HepG2 (cell line): ENCODE measurements around the gene TANGO2. TPM values are rescaled to one million over a fixed set of nuclear protein-coding genes. Genes with fewer than 3 reads are reported as not detected.

Source experiments
- ARHGAP35 ChIP-seq: sonication (generic); formaldehyde crosslinking; IDR thresholded peaks from 2 replicates; pipeline ENCODE4 v1.9.0; 2022; ENCODE audit warnings: mild to moderate bottlenecking, inconsistent platforms, moderate library complexity, missing genetic modification reagents, borderline replicate concordance
- CEBPB ChIP-seq: IDR thresholded peaks from 2 replicates; pipeline ENCODE4 v1.6.1; 2011; ENCODE audit warnings: low read depth, low read length, improper control_type of control experiment, borderline replicate concordance
- CHD4 ChIP-seq: fragments of 200-600 bp; sonication (generic); IDR thresholded peaks from 2 replicates; pipeline ENCODE4 v1.7.0; 2017; ENCODE audit warnings: mild to moderate bottlenecking, low read length, borderline replicate concordance
- GFI1 ChIP-seq: sonication (generic); formaldehyde crosslinking; IDR thresholded peaks from 2 replicates; pipeline ENCODE4 v1.5.0; 2020; ENCODE audit warnings: missing genetic modification reagents, mild to moderate bottlenecking, borderline replicate concordance
- KDM6A ChIP-seq: IDR thresholded peaks from 2 replicates; pipeline ENCODE4 v1.6.1; 2016; ENCODE audit warnings: low read depth
- MATR3 ChIP-seq: sonication (generic); formaldehyde crosslinking; IDR thresholded peaks from 2 replicates; pipeline ENCODE4 v1.4.0; 2020; ENCODE audit warnings: missing genetic modification reagents
- NR1H2 ChIP-seq: sonication (generic); formaldehyde crosslinking; IDR thresholded peaks from 2 replicates; pipeline ENCODE4 v1.8.1; 2022; ENCODE audit warnings: low read depth, missing genetic modification reagents, borderline replicate concordance
- SETDB1 ChIP-seq: sonication (generic); formaldehyde crosslinking; IDR thresholded peaks from 2 replicates; pipeline ENCODE4 v1.5.1; 2020; ENCODE audit warnings: missing genetic modification reagents, mild to moderate bottlenecking, borderline replicate concordance
- SMYD3 ChIP-seq: sonication (generic); formaldehyde crosslinking; IDR thresholded peaks from 2 replicates; pipeline ENCODE4 v1.8.1; 2023; ENCODE audit warnings: mild to moderate bottlenecking, missing genetic modification reagents
- SOX6 ChIP-seq, 2 experiments: fragments of 450-650 bp in 1 of 2; sonication (generic) in 1 of 2; formaldehyde crosslinking in 1 of 2; IDR thresholded peaks; 2 replicates each; pipeline versions ENCODE4 v1.4.0 to v1.6.1; 2017 to 2020; ENCODE audit warnings: antibody characterized with exemption in 1 of 2, mild to moderate bottlenecking in 1 of 2, missing genetic modification reagents in 1 of 2
- TP53 ChIP-seq: sonication (generic); formaldehyde crosslinking; conservative IDR thresholded peaks from 2 replicates; pipeline ENCODE4 v1.4.0; 2020; ENCODE audit warnings: missing genetic modification reagents
- ZC3H13 ChIP-seq: sonication (generic); formaldehyde crosslinking; IDR thresholded peaks from 2 replicates; pipeline ENCODE4 v1.8.1; 2023; ENCODE audit warnings: mild to moderate bottlenecking, missing genetic modification reagents, moderate library complexity
- ZNF205 ChIP-seq: IDR thresholded peaks from 2 replicates; pipeline ENCODE4 v1.6.1; 2018; ENCODE audit warnings: missing biosample characterization, missing genetic modification reagents
- ZNF260 ChIP-seq: sonication (generic); formaldehyde crosslinking; IDR thresholded peaks from 2 replicates; pipeline ENCODE4 v1.4.0; 2020; ENCODE audit warnings: missing genetic modification reagents, low read depth, mild to moderate bottlenecking, borderline replicate concordance
- ZNF496 ChIP-seq: sonication (generic); formaldehyde crosslinking; IDR thresholded peaks from 2 replicates; pipeline ENCODE4 v1.8.1; 2023; ENCODE audit warnings: mild to moderate bottlenecking, moderate library complexity, missing genetic modification reagents; ENCODE audit not compliant: insufficient replicate concordance
- ZNF543 ChIP-seq: sonication (generic); formaldehyde crosslinking; IDR thresholded peaks from 2 replicates; pipeline ENCODE4 v1.4.0; 2020; ENCODE audit warnings: mild to moderate bottlenecking, missing genetic modification reagents
- ZNF776 ChIP-seq: sonication (generic); formaldehyde crosslinking; IDR thresholded peaks from 2 replicates; pipeline ENCODE4 v1.4.0; 2020; ENCODE audit warnings: mild to moderate bottlenecking, missing genetic modification reagents
- ZNF850 ChIP-seq: sonication (generic); formaldehyde crosslinking; conservative IDR thresholded peaks from 2 replicates; pipeline ENCODE4 v1.9.0; 2021; ENCODE audit warnings: mild to moderate bottlenecking, missing genetic modification reagents
- polyA plus RNA-seq, 8 experiments: library from polyadenylated mRNA; depleted of rRNA in 3 of 8; stranded (reverse) in 7 of 8; unstranded in 1 of 8; fragments of >200 nt; fragmentation: Illumina TruSeq in 4 of 8; extraction: Trizol in 4 of 8; gene quantifications; 2 replicates each; pipeline versions ENCODE4 v1.2.1 to v1.2.3, GENCODE V29; 2011 to 2016; ENCODE audit warnings: low read depth in 4 of 8, missing spikeins in 1 of 8, mixed read lengths in 1 of 8; ENCODE audit not compliant: insufficient read depth in 1 of 8
- total RNA-seq, 5 experiments: library from RNA; depleted of rRNA; stranded (reverse); fragments of >200 nt; fragmentation: Illumina TruSeq; extraction: Trizol; gene quantifications; 2 replicates each; pipeline ENCODE4 v1.2.3, GENCODE V29; 2016; ENCODE audit warnings: low read depth in 1 of 5
- TF ChIP-seq, protein P1 (sequence below), 2 experiments: sonication (generic) in 1 of 2; formaldehyde crosslinking in 1 of 2; IDR thresholded peaks; 2 replicates each; pipeline versions ENCODE4 v1.4.0 to v1.6.1; 2018 to 2020; ENCODE audit warnings: missing genetic modification reagents in 2 of 2, borderline replicate concordance in 1 of 2, low read depth in 1 of 2, mild to moderate bottlenecking in 1 of 2, missing biosample characterization in 1 of 2
- TF ChIP-seq, protein P2 (sequence below): sonication (generic); formaldehyde crosslinking; IDR thresholded peaks from 2 replicates; pipeline ENCODE4 v1.5.0; 2020; ENCODE audit warnings: mild to moderate bottlenecking, missing genetic modification reagents, borderline replicate concordance
- TF ChIP-seq, protein P3 (sequence below): sonication (generic); formaldehyde crosslinking; IDR thresholded peaks from 2 replicates; pipeline ENCODE4 v1.4.0; 2020; ENCODE audit warnings: missing genetic modification reagents
- TF ChIP-seq, protein P4 (sequence below): fragments of 450-650 bp; IDR thresholded peaks from 2 replicates; pipeline ENCODE4 v1.6.1; 2017
- TF ChIP-seq, protein P5 (sequence below): sonication (generic); formaldehyde crosslinking; IDR thresholded peaks from 2 replicates; pipeline ENCODE4 v1.5.0; 2020; ENCODE audit warnings: missing genetic modification reagents, mild to moderate bottlenecking, borderline replicate concordance

The TANGO2 gene
- total and polyA plus RNA-seq, 2 of the 13 experiments (the other 11 are each of a cell fraction or from before 2014, with no cell fraction given): 12.9 to 14.8 TPM

DNA sequence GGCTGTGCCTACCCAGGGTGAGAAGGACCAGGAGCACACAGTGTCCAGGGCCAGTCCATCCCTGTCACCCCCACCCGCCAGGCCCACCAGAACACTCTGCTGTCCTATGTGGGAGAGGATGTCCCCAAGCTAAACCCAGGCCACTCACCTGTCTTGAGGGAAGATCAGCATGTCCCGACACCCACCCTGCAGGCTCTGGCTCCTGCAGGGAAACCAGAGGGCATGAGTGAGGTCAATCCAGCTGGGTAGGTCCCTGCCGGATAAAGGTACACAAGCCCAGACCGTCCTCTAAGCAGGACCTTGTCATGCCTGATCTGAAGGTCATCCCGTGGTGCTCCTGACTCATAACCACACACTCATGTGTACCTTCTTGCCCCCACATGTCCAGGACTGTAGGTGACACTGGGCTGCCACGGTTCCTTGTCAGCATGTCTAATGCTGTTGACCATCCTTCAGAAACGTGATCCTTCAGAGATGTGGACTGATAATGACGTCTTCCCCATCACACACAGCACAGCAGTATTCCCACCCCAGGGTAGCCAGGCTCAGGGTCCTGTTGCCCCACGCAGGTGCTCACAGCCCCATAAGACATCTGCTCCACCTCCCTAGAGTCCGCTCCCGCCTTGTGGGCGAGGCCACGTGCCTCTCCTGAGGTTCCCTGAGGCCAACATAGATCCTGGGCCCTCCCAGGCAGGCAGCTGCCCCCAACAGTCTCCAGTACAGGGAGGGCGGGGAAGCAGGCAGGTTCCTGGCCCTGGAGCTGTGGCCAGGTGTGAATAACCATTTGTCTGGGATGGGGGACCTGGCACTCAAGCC is 10.4 kb upstream of the TANGO2 start (continued):
- TF ChIP-seq, protein P1, sequence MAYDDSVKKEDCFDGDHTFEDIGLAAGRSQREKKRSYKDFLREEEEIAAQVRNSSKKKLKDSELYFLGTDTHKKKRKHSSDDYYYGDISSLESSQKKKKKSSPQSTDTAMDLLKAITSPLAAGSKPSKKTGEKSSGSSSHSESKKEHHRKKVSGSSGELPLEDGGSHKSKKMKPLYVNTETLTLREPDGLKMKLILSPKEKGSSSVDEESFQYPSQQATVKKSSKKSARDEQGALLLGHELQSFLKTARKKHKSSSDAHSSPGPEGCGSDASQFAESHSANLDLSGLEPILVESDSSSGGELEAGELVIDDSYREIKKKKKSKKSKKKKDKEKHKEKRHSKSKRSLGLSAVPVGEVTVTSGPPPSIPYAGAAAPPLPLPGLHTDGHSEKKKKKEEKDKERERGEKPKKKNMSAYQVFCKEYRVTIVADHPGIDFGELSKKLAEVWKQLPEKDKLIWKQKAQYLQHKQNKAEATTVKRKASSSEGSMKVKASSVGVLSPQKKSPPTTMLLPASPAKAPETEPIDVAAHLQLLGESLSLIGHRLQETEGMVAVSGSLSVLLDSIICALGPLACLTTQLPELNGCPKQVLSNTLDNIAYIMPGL (CRISPR knock-in tag; IDR thresholded peaks at IDR 0.05; ENCODE audit: borderline replicate concordance in 1 of 2, low read depth in 1 of 2): peak in 1 of 2 experiments; percentile 51; a peak in 1 of 4 replicates
- TF ChIP-seq, protein P2, sequence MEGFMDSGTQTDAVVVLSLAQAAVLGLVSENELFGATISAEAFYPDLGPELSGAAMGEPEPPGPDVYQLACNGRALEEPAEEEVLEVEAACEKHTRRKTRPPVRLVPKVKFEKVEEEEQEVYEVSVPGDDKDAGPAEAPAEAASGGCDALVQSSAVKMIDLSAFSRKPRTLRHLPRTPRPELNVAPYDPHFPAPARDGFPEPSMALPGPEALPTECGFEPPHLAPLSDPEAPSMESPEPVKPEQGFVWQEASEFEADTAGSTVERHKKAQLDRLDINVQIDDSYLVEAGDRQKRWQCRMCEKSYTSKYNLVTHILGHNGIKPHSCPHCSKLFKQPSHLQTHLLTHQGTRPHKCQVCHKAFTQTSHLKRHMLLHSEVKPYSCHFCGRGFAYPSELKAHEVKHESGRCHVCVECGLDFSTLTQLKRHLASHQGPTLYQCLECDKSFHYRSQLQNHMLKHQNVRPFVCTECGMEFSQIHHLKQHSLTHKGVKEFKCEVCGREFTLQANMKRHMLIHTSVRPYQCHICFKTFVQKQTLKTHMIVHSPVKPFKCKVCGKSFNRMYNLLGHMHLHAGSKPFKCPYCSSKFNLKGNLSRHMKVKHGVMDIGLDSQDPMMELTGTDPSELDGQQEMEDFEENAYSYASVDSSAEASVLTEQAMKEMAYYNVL: no peak; the same call in 1 of the 2 replicates
- TF ChIP-seq ZNF543 (CRISPR knock-in tag): peak; percentile 64; the same call in 1 of the 2 replicates
- TF ChIP-seq MATR3: no peak
- TF ChIP-seq CEBPB: no peak
- TF ChIP-seq CHD4: no peak
- TF ChIP-seq ZNF260 (CRISPR knock-in tag): no peak
- TF ChIP-seq ZNF776 (CRISPR knock-in tag): no peak
- no peak for TF ChIP-seq SMYD3 (CRISPR knock-in tag)
- TF ChIP-seq SOX6 (IDR thresholded peaks at IDR 0.05): no peak
- no peak for TF ChIP-seq SOX6 (CRISPR knock-in tag; IDR thresholded peaks at IDR 0.05)
- no peak for TF ChIP-seq GFI1
- no peak for TF ChIP-seq ZC3H13 (CRISPR knock-in tag)
- TF ChIP-seq, protein P3, sequence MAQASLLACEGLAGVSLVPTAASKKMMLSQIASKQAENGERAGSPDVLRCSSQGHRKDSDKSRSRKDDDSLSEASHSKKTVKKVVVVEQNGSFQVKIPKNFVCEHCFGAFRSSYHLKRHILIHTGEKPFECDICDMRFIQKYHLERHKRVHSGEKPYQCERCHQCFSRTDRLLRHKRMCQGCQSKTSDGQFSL: no peak
- no peak for TF ChIP-seq ARHGAP35 (CRISPR knock-in tag)
- TF ChIP-seq, protein P4, sequence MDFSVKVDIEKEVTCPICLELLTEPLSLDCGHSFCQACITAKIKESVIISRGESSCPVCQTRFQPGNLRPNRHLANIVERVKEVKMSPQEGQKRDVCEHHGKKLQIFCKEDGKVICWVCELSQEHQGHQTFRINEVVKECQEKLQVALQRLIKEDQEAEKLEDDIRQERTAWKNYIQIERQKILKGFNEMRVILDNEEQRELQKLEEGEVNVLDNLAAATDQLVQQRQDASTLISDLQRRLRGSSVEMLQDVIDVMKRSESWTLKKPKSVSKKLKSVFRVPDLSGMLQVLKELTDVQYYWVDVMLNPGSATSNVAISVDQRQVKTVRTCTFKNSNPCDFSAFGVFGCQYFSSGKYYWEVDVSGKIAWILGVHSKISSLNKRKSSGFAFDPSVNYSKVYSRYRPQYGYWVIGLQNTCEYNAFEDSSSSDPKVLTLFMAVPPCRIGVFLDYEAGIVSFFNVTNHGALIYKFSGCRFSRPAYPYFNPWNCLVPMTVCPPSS: no peak
- TF ChIP-seq, protein P5, sequence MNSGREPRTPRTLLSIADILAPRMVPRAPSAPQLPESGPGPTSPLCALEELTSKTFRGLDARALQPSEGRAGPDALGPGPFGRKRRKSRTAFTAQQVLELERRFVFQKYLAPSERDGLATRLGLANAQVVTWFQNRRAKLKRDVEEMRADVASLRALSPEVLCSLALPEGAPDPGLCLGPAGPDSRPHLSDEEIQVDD (CRISPR knock-in tag): no peak
- TF ChIP-seq ZNF205: no peak
- no peak for TF ChIP-seq SETDB1
- no peak for TF ChIP-seq TP53
- no peak for TF ChIP-seq ZNF496 (CRISPR knock-in tag)
- TF ChIP-seq ZNF850 (CRISPR knock-in tag): no peak
- TF ChIP-seq NR1H2 (CRISPR knock-in tag): no peak
- no peak for TF ChIP-seq KDM6A (CRISPR knock-in tag)
